Thyroid gland (tissue), 4 donors: Measurements from ENCODE around the gene RNF40. TPM values are rescaled to one million over a fixed set of nuclear protein-coding genes. Genes with fewer than 3 reads are reported as not detected.

Source experiments
- DNase-seq, 2 donors: peaks; one replicate each; pipeline ENCODE4 v3.0.0-alpha.2; 2019
- H3K27ac ChIP-seq, 3 donors: fragments of 200-600 bp; sonication (generic); 1 replicate in 2 of 3; 2 replicates in 1 of 3; pipeline ENCODE4 v1.5.1; 2016 to 2019; ENCODE audit warnings: mild to moderate bottlenecking in 1 of 3, moderate library complexity in 1 of 3
- H3K27me3 ChIP-seq: fragments of 200-600 bp; sonication (generic); one replicate; pipeline ENCODE4 v1.5.1; 2019
- H3K36me3 ChIP-seq, 2 donors: fragments of 200-600 bp; sonication (generic); one replicate each; pipeline ENCODE4 v1.5.1; 2016 to 2019
- H3K4me1 ChIP-seq, 2 donors: fragments of 200-600 bp; sonication (generic); one replicate each; pipeline ENCODE4 v1.5.1; 2017 to 2019
- H3K4me3 ChIP-seq, 3 donors: fragments of 200-600 bp; sonication (generic); replicated peaks in 1 of 3; 1 replicate in 2 of 3; 2 replicates in 1 of 3; pipeline ENCODE4 v1.5.1; 2016; ENCODE audit warnings: mild to moderate bottlenecking in 1 of 3
- H3K9me3 ChIP-seq: fragments of 200-600 bp; sonication (generic); one replicate; pipeline ENCODE4 v1.5.1; 2017
- CTCF ChIP-seq, 6 experiments: fragments of 200-600 bp in 3 of 6; fragments of 450-650 bp in 3 of 6; sonication (generic) in 3 of 6; IDR thresholded peaks; one replicate each; pipeline ENCODE4 v1.5.1; 2016 to 2019; ENCODE audit warnings: antibody characterized with exemption in 6 of 6, mild to moderate bottlenecking in 2 of 6, inconsistent platforms in 1 of 6, moderate library complexity in 1 of 6
- POLR2A ChIP-seq, 2 donors: fragments of 450-650 bp; IDR thresholded peaks; one replicate each; pipeline ENCODE4 v1.6.1; 2017; ENCODE audit warnings: antibody characterized with exemption in 2 of 2, mild to moderate bottlenecking in 2 of 2, moderate library complexity in 1 of 2
- WGBS, 2 donors: methylation state at CpG; one replicate each; pipeline ENCODE4 v1.1.5; 2017; 5-methylcytosine and 5-hydroxymethylcytosine counted together
- intact Hi-C: fragments of 100-400 bp; cut with DNase I; formaldehyde crosslinking; loops from one replicate; pipeline ENCODE4 v1.15.1; 2023
- total RNA-seq, 4 donors: library from RNA; depleted of rRNA; stranded (reverse); fragments of >200 nt; gene quantifications; one replicate each; pipeline ENCODE4 v1.2.3, GENCODE V29; 2016

The RNF40 gene
- total RNA-seq = 100 to 1,000 TPM; 105 to 147 (median 113) TPM

GRCh38 chr16:30761928-30762902, at the start of gene RNF40, which contains the start of gene CFAP119:
TSS of gene RNF40 (plus strand) at chr16:30762322. CDS start at chr16:30762546, 224 bp downstream.
TSS of gene CFAP119 (minus strand) at chr16:30762062. CDS start at chr16:30761748, 314 bp downstream.
- peak in 1 of 2 donors; percentile 83 for TF ChIP-seq POLR2A (IDR thresholded peaks at IDR 0.05)
- TF ChIP-seq CTCF (IDR thresholded peaks at IDR 0.05) = no peak
- intact Hi-C loops = no loop called here

DNA sequence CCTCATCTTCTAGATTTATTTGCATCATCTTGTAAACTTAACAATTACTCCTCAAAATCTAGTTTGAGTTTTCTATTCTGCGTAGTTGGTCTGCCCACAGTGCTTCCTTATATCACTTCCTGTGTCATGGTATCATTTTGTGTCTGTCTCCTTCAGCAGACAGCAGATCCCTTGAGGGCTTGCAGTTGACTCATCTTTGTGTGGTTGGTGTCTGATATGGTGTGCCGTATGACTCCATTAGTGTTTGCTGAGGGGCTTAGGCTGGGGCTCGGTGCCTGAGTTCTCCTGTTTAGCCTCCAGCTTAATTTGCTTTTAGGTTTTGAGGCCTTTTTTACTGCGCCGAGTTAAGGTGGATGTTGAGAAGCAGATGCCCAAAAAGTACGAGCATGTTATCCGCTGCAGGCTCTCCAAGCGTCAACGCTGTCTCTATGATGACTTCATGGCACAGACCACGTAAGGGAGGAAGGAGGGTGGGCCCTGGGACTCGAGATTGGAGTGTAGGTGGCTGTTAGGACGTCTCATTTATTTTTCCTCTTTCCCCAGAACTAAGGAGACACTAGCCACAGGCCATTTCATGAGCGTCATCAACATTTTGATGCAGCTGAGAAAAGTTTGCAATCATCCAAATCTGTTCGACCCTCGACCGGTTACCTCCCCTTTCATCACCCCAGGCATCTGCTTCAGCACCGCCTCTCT, 46.2 kb upstream of the RNF40 start:
- Histone ChIP-seq H3K4me1 (no peaks in the 10 kb centered on the region), H3K4me3 (no peak overlapping the region), H3K9me3 (no peaks in the 10 kb centered on the region), H3K27me3 (no peaks in the 10 kb centered on the region), H3K27ac (no peak overlapping the region), H3K36me3 (peaks cover 84 to 96% of the 10 kb centered on the region in 2 donors)
- intact Hi-C loops = no loop called here
- 83 to 89% methylated on average over 17 of the region's 17 CpGs for WGBS, 2 donors
- TF ChIP-seq CTCF (IDR thresholded peaks at IDR 0.05) (no peak), POLR2A (IDR thresholded peaks at IDR 0.05) (no peak)
- no peak for DNase-seq

More at GRCh38 chr16:30761928-30762902, at the start of gene RNF40, which contains the start of gene CFAP119:
- H3K27ac ChIP-seq = peak within 1 kb of the TSS; percentile 74 to 94 (median 82)
- peaks cover 33 to 38% of the 10 kb centered on the region in 2 donors for H3K36me3 ChIP-seq
- peak within 1 kb of the TSS; percentile 95 to 99 (median 98) for H3K4me3 ChIP-seq
- DNase-seq = peak; percentile 96 to 98
- H3K4me1 ChIP-seq = peaks cover 22 to 24% of the 10 kb centered on the region in 2 donors
- 1% methylated on average over 30 to 47 of the region's 60 CpGs for whole genome bisulfite sequencing, 2 donors
- no peaks in the 10 kb centered on the region for H3K27me3 ChIP-seq
- H3K9me3 ChIP-seq = no peaks in the 10 kb centered on the region

- H3K9me3 ChIP-seq = no peaks in the 10 kb centered on the region
- no peak overlapping the region for H3K4me3 ChIP-seq
- no peak for DNase-seq
- H3K27me3 ChIP-seq = no peaks in the 10 kb centered on the region
- no peak for TF ChIP-seq POLR2A (IDR thresholded peaks at IDR 0.05)
- no peaks in the 10 kb centered on the region for H3K4me1 ChIP-seq
- intact Hi-C loops = no loop called here
- 93% methylated on average over 11 of the region's 11 CpGs for WGBS, 2 donors
- no peak overlapping the region for H3K27ac ChIP-seq
- peaks cover 85 to 96% of the 10 kb centered on the region in 2 donors for H3K36me3 ChIP-seq
Measured at GRCh38 chr16:30720086-30720485, 42.0 kb upstream of the RNF40 start.

DNA sequence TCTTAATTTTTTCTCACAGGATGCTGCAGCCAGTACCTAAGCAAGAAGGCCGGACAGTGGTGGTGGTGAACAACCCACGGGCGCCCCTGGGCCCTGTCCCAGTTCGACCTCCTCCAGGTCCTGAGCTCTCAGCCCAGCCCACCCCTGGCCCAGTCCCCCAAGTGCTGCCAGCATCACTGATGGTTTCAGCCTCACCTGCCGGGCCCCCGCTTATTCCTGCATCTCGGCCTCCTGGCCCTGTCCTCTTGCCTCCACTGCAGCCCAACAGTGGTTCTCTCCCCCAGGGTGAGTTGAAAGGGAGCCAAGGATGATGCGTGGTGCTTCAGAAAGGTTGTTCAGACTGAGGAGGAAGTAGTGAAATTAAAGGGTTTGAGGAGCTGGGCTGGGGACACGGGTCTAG, 41.4 kb upstream of the RNF40 start:
- Histone ChIP-seq H3K27ac (no peak overlapping the region), H3K4me3 (no peak overlapping the region), H3K4me1 (no peaks in the 10 kb centered on the region), H3K9me3 (no peaks in the 10 kb centered on the region), H3K27me3 (no peaks in the 10 kb centered on the region), H3K36me3 (peaks cover 87 to 95% of the 10 kb centered on the region in 2 donors)
- 81 to 96% methylated on average over 8 to 9 of the region's 9 CpGs for WGBS, 2 donors
- no peak for DNase-seq
- intact Hi-C loops = no loop called here
- no peak for TF ChIP-seq POLR2A (IDR thresholded peaks at IDR 0.05)
- no peak for TF ChIP-seq CTCF (IDR thresholded peaks at IDR 0.05)

GRCh38 chr16:30721167-30721566, 41.0 kb upstream of the RNF40 start:
- Histone ChIP-seq H3K4me1 (no peaks in the 10 kb centered on the region), H3K36me3 (peaks cover 84 to 90% of the 10 kb centered on the region in 2 donors), H3K27me3 (no peaks in the 10 kb centered on the region), H3K4me3 (no peak overlapping the region), H3K27ac (no peak overlapping the region), H3K9me3 (no peaks in the 10 kb centered on the region)
- DNase-seq = no peak
- WGBS, 2 donors = 97 to 98% methylated on average over 8 of the region's 8 CpGs
- TF ChIP-seq CTCF (IDR thresholded peaks at IDR 0.05) = no peak
- TF ChIP-seq POLR2A (IDR thresholded peaks at IDR 0.05) = no peak
- intact Hi-C loops = no loop called here
